Right ventricle myocardium superior (tissue), 1 donor: ENCODE data around the gene FRMD5. TPM values are rescaled to one million over a fixed set of nuclear protein-coding genes. Genes with fewer than 3 reads are reported as not detected.
A peak's percentile ranks its signal among the peaks of the same experiment; 100 is the strongest.

ENCODE experiments used
- ATAC-seq: fragments of 200-7000 bp; cut with Tn5 transposase; one replicate; pipeline ENCODE4 v1.9.1; 2020; ENCODE audit warnings: mild to moderate bottlenecking; ENCODE audit not compliant: poor library complexity
- DNase-seq: peaks from one replicate; pipeline ENCODE4 v3.0.0-alpha.2; 2020
- intact Hi-C: fragments of 100-400 bp; cut with DNase I; formaldehyde crosslinking; loops from one replicate; pipeline ENCODE4 v1.11.2; 2022
- total RNA-seq: library from RNA; stranded (reverse); fragmentation: NEBNext Ultra II Directional; extraction: Animal tissue kit (Norgen Biotek cat#: 25700); gene quantifications from one replicate; pipeline ENCODE4 v1.2.1, GENCODE V29; 2021
- donor health status: DM: no; HTN: yes; CAD: no; lungs with severe emphysema.

Gene FRMD5
- total RNA-seq, 1 donor from 2014 or later, result 44.0 TPM

- ATAC-seq (peak; percentile 90), DNase-seq (no peak)
- intact Hi-C loops, result loop anchor here (10.0 kb wide), 1 partner anchor 92 kb away; the partner anchor contains the start of gene FRMD5
These were observed 92.3 kb downstream of the FRMD5 start for GRCh38 chr15:44102675-44103254.

- peak; percentile 25 for ATAC-seq
- intact Hi-C loops, result loop anchor here (10.0 kb wide), 1 partner anchor 93 kb away; the partner anchor contains the start of gene FRMD5
- DNase-seq, result no peak
These were observed 93.1 kb downstream of the FRMD5 start for GRCh38 chr15:44101944-44102343.

GRCh38 chr15:44101286-44101685, 93.8 kb downstream of the FRMD5 start:
- intact Hi-C loops, result loop anchor here (10.0 kb wide), 1 partner anchor 94 kb away; the partner anchor contains the start of gene FRMD5
- DNase-seq (no peak), ATAC-seq (no peak)

GRCh38 chr15:44099671-44100070, 95.4 kb downstream of the FRMD5 start:
- ATAC-seq, result no peak
- intact Hi-C loops, result loop anchor here (10.0 kb wide), 1 partner anchor 95 kb away; the partner anchor contains the start of gene FRMD5

GRCh38 chr15:44097552-44097951, 97.5 kb downstream of the FRMD5 start:
- ATAC-seq (no peak), DNase-seq (no peak)

More at GRCh38 chr15:44099671-44100070, 95.4 kb downstream of the FRMD5 start:
- no peak for DNase-seq

GRCh38 chr15:44096596-44096995, 98.5 kb downstream of the FRMD5 start:
- DNase-seq (no peak), ATAC-seq (no peak)
- intact Hi-C loops, result no loop called here

More at GRCh38 chr15:44097552-44097951, 97.5 kb downstream of the FRMD5 start:
- intact Hi-C loops, result no loop called here

GRCh38 chr15:44094781-44095180, 100.3 kb downstream of the FRMD5 start:
- DNase-seq (no peak), ATAC-seq (no peak)
- intact Hi-C loops, result no loop called here

GRCh38 chr15:44093836-44094235, 101.2 kb downstream of the FRMD5 start:
- intact Hi-C loops, result no loop called here
- DNase-seq (no peak), ATAC-seq (no peak)

GRCh38 chr15:44092221-44092620, 102.8 kb downstream of the FRMD5 start:
- DNase-seq (no peak), ATAC-seq (peak; percentile 41)
- intact Hi-C loops, result no loop called here

- DNase-seq, result no peak
- intact Hi-C loops, result no loop called here
- ATAC-seq, result no peak
These were observed 107.2 kb downstream of the FRMD5 start for GRCh38 chr15:44087578-44088465.

GRCh38 chr15:44084770-44085169, 110.3 kb downstream of the FRMD5 start:
- ATAC-seq (no peak), DNase-seq (no peak)
- intact Hi-C loops, result no loop called here

GRCh38 chr15:44084171-44084570, 110.9 kb downstream of the FRMD5 start:
- DNase-seq (no peak), ATAC-seq (no peak)
- intact Hi-C loops, result no loop called here

- DNase-seq (no peak), ATAC-seq (no peak)
- intact Hi-C loops, result no loop called here
These were observed 112.4 kb downstream of the FRMD5 start for GRCh38 chr15:44082558-44083157.

GRCh38 chr15:44081026-44082013, 113.8 kb downstream of the FRMD5 start:
- intact Hi-C loops, result no loop called here
- ATAC-seq (no peak), DNase-seq (no peak)

- ATAC-seq (no peak), DNase-seq (no peak)
- intact Hi-C loops, result no loop called here
These were observed 119.5 kb downstream of the FRMD5 start for GRCh38 chr15:44075535-44075934.

- ATAC-seq (no peak), DNase-seq (no peak)
- intact Hi-C loops, result loop anchor here (5.0 to 10.0 kb wide), 2 partner anchors 167 to 195 kb away; no protein-coding TSS in a partner anchor
These were observed 125.6 kb downstream of the FRMD5 start for GRCh38 chr15:44069489-44069888.

GRCh38 chr15:44068347-44068746, 126.7 kb downstream of the FRMD5 start:
- ATAC-seq (no peak), DNase-seq (no peak)
- intact Hi-C loops, result loop anchor here (5.0 to 10.0 kb wide), 2 partner anchors 166 to 194 kb away; no protein-coding TSS in a partner anchor

GRCh38 chr15:44066211-44066827, 128.8 kb downstream of the FRMD5 start:
- intact Hi-C loops, result loop anchor here (5.0 to 10.0 kb wide), 2 partner anchors 164 to 192 kb away; no protein-coding TSS in a partner anchor
- DNase-seq, result no peak
- ATAC-seq, result peak; percentile 62
